ENCODE data around the gene NXN. TPM values are rescaled to one million over a fixed set of nuclear protein-coding genes. Genes with fewer than 3 reads are reported as not detected.
"Not testable (repeated sequence)": the region's sequence is repeated elsewhere in the genome, so short reads cannot be mapped to it uniquely, and the experiment has no call there.

NXN gene
- polyA plus RNA-seq, 1 of the 3 experiments (the other 2 are of a cell fraction), result 23.9 TPM

DNA sequence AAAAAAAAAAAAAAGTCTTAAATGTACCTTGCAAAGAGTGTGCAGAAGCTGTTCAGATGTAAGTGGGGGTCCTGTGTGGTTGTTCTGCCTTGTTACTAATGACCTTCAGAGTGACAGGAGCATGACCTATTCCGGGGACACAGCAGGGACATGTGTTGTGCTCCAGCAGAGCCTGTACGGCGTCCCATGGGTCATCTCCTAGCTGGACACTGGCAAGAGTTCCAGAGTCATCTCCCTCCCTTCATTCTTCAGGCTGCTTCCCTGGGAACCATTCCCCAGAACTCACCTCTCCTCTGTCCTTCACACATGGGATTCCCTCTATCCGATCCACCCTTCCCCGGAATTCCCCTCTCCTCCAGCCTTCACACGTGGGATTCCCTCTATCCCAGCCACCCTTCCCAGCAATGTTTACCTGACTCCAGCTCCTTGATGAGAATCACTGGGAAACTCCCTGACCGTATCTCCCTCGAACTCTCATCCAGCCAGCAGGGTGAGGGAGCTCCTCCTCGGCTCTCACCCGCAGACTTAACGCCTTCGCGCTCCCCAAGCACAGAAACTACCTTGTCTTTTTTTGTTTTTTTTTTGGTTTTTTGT, 111.6 kb downstream of the NXN start:
- H4K20me1 ChIP-seq (ENCODE audit: insufficient read depth), result peaks cover 12% of the 10 kb centered on the region; the same call in 1 of the 2 replicates
- no peak overlapping the region for H3K9ac ChIP-seq
- H3K79me2 ChIP-seq (ENCODE audit: insufficient read depth), result no peaks in the 10 kb centered on the region

DNA sequence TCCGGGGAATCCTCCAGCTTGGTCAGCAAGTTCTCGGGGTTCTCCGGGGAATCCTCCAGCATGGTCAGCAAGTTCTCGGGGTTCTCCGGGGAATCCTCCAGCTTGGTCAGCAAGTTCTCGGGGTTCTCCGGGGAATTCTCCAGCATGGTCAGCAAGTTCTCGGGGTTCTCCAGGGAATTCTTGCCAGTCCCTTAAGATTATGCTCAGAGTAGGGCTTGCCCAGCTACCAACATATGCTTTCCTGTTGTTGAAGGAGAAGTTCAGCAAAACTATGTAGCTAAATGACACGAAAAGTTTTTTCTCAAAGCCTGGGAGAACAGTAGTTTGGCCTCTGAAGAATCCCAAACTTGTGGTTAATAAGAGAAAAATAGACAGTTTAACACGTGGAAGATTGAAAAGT, 112.3 kb downstream of the NXN start:
- WGBS (ENCODE audit: low lambda C conversion rate), result 53% methylated on average over 2 of the region's 10 CpGs
- CTCF ChIA-PET, result interaction anchor here (1.5 to 1.9 kb wide), 2 partner anchors 15 to 16 kb away, joined by 4 to 5 read pairs; no protein-coding TSS in a partner anchor
- H3K36me3 ChIP-seq (replicated peaks in 1 of 2; ENCODE audit: control insufficient read depth in 1 of 2, insufficient read depth in 2 of 2, low read length in 1 of 2); H3K4me3 ChIP-seq (ENCODE audit: low read depth in 2 of 2, low read length in 1 of 2); H3F3A ChIP-seq (replicated peaks; ENCODE audit: insufficient read depth); H3K4me1 ChIP-seq (ENCODE audit: control insufficient read depth in 1 of 2, insufficient read depth in 2 of 2, low read depth in 1 of 2, low read length in 1 of 2); DNase-seq; H3K9ac ChIP-seq; H2AFZ ChIP-seq (ENCODE audit: low read depth); H3K4me2 ChIP-seq; H3K9me3 ChIP-seq; POLR2A ChIA-PET; H3K9me2 ChIP-seq; H3K79me2 ChIP-seq (ENCODE audit: insufficient read depth); H3K27ac ChIP-seq (ENCODE audit: low read depth in 2 of 2, low read length in 1 of 2): not testable (repeated sequence)
- peaks cover 51% of the 10 kb centered on the region for H3K27me3 ChIP-seq (ENCODE audit: insufficient read depth)
- H4K20me1 ChIP-seq (ENCODE audit: insufficient read depth), result peaks cover 12% of the 10 kb centered on the region; the same call in 1 of the 2 replicates

More for the DNA sequence above, 111.6 kb downstream of the NXN start:
- no peak for DNase-seq
- Histone ChIP-seq H3K4me3 (ENCODE audit: low read depth in 2 of 2, low read length in 1 of 2) (no peak overlapping the region), H3K36me3 (replicated peaks in 1 of 2; ENCODE audit: control insufficient read depth in 1 of 2, insufficient read depth in 2 of 2, low read length in 1 of 2) (no peaks in the 10 kb centered on the region), H3K27ac (ENCODE audit: low read depth in 2 of 2, low read length in 1 of 2) (no peak overlapping the region), H3K4me1 (ENCODE audit: control insufficient read depth in 1 of 2, insufficient read depth in 2 of 2, low read depth in 1 of 2, low read length in 1 of 2) (peaks cover 0 to 4% of the 10 kb centered on the region in 2 experiments; a peak in 1 of 4 replicates), H3F3A (replicated peaks; ENCODE audit: insufficient read depth) (no peaks in the 10 kb centered on the region), H3K9me3 (no peaks in the 10 kb centered on the region), H3K4me2 (no peak overlapping the region), H3K9me2 (no peaks in the 10 kb centered on the region), H2AFZ (ENCODE audit: low read depth) (no peak overlapping the region), H3K27me3 (ENCODE audit: insufficient read depth) (peaks cover 49% of the 10 kb centered on the region)
- no peak for TF ChIP-seq POLR2AphosphoS5 (IDR thresholded peaks at IDR 0.05; ENCODE audit: low read depth, low read length)
- no peak for TF ChIP-seq CHD2 (IDR thresholded peaks at IDR 0.05; ENCODE audit: low read length, partially characterized antibody)
- TF ChIP-seq, protein P1, sequence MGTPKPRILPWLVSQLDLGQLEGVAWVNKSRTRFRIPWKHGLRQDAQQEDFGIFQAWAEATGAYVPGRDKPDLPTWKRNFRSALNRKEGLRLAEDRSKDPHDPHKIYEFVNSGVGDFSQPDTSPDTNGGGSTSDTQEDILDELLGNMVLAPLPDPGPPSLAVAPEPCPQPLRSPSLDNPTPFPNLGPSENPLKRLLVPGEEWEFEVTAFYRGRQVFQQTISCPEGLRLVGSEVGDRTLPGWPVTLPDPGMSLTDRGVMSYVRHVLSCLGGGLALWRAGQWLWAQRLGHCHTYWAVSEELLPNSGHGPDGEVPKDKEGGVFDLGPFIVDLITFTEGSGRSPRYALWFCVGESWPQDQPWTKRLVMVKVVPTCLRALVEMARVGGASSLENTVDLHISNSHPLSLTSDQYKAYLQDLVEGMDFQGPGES (IDR thresholded peaks at IDR 0.05; ENCODE audit: low read depth, low read length), result no peak
- TF ChIP-seq SMC3 (IDR thresholded peaks at IDR 0.05; ENCODE audit: low read depth, low read length), result no peak
- TF ChIP-seq, protein P2, sequence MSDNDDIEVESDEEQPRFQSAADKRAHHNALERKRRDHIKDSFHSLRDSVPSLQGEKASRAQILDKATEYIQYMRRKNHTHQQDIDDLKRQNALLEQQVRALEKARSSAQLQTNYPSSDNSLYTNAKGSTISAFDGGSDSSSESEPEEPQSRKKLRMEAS (IDR thresholded peaks at IDR 0.05; ENCODE audit: low read depth), result no peak
- TF ChIP-seq, protein P3, sequence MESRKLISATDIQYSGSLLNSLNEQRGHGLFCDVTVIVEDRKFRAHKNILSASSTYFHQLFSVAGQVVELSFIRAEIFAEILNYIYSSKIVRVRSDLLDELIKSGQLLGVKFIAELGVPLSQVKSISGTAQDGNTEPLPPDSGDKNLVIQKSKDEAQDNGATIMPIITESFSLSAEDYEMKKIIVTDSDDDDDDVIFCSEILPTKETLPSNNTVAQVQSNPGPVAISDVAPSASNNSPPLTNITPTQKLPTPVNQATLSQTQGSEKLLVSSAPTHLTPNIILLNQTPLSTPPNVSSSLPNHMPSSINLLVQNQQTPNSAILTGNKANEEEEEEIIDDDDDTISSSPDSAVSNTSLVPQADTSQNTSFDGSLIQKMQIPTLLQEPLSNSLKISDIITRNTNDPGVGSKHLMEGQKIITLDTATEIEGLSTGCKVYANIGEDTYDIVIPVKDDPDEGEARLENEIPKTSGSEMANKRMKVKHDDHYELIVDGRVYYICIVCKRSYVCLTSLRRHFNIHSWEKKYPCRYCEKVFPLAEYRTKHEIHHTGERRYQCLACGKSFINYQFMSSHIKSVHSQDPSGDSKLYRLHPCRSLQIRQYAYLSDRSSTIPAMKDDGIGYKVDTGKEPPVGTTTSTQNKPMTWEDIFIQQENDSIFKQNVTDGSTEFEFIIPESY (IDR thresholded peaks at IDR 0.05; ENCODE audit: borderline replicate concordance, low read depth), result no peak
- TF ChIP-seq, protein P4, sequence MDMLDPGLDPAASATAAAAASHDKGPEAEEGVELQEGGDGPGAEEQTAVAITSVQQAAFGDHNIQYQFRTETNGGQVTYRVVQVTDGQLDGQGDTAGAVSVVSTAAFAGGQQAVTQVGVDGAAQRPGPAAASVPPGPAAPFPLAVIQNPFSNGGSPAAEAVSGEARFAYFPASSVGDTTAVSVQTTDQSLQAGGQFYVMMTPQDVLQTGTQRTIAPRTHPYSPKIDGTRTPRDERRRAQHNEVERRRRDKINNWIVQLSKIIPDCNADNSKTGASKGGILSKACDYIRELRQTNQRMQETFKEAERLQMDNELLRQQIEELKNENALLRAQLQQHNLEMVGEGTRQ (IDR thresholded peaks at IDR 0.05; ENCODE audit: borderline replicate concordance, low read depth, low read length), result no peak
- TF ChIP-seq RAD21 (IDR thresholded peaks at IDR 0.05; ENCODE audit: low read length), result no peak
- TF ChIP-seq, protein P5, sequence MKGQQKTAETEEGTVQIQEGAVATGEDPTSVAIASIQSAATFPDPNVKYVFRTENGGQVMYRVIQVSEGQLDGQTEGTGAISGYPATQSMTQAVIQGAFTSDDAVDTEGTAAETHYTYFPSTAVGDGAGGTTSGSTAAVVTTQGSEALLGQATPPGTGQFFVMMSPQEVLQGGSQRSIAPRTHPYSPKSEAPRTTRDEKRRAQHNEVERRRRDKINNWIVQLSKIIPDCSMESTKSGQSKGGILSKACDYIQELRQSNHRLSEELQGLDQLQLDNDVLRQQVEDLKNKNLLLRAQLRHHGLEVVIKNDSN (IDR thresholded peaks at IDR 0.05; ENCODE audit: borderline replicate concordance, low read depth), result no peak
- TF ChIP-seq NFIC (IDR thresholded peaks at IDR 0.05; ENCODE audit: borderline replicate concordance), result no peak
- no peak for TF ChIP-seq TEAD4 (IDR thresholded peaks at IDR 0.05; ENCODE audit: borderline replicate concordance, insufficient read depth)
- no peak for TF ChIP-seq SIN3A (IDR thresholded peaks at IDR 0.05; ENCODE audit: borderline replicate concordance, low read depth, low read length)
- WGBS (ENCODE audit: low lambda C conversion rate), result 59% methylated on average over 13 of the region's 13 CpGs
- CTCF ChIA-PET, result interaction anchor here (1.5 to 1.9 kb wide), 3 partner anchors 15 to 113 kb away, joined by 4 to 5 read pairs (median 5); no protein-coding TSS in a partner anchor
- POLR2A ChIA-PET, result no interaction called here
